ENCODE measurements around the gene PXMP2. TPM values are rescaled to one million over a fixed set of nuclear protein-coding genes. Genes with fewer than 3 reads are reported as not detected.
A peak's percentile ranks its signal among the peaks of the same experiment; 100 is the strongest.
"Not testable (repeated sequence)": the region's sequence is repeated elsewhere in the genome, so short reads cannot be mapped to it uniquely, and the experiment has no call there.

The PXMP2 gene
- polyA plus RNA-seq, 4 donors: 47.2 to 121 (median 80.8) TPM

- not testable (repeated sequence) for DNase-seq; H3K4me1 ChIP-seq (ENCODE audit: control insufficient read depth in 3 of 3, insufficient read depth in 2 of 3, low read depth in 1 of 3, low read length in 2 of 3); FAIRE-seq; H3K27me3 ChIP-seq (ENCODE audit: control insufficient read depth in 3 of 3, insufficient read depth in 3 of 3, low read length in 3 of 3); H3K9me3 ChIP-seq (ENCODE audit: control insufficient read depth in 2 of 2, insufficient read depth in 1 of 2, low read depth in 1 of 2, low read length in 1 of 2); H3K4me3 ChIP-seq (ENCODE audit: low read depth in 1 of 3, low read length in 3 of 3); H3K27ac ChIP-seq (ENCODE audit: low read depth in 1 of 3, low read length in 2 of 3)
- H3K36me3 ChIP-seq (ENCODE audit: control insufficient read depth in 3 of 3, insufficient read depth in 2 of 3, low read depth in 1 of 3, low read length in 3 of 3): peaks cover 4 to 33% (median 6%) of the 10 kb centered on the region in 3 donors
- WGBS, 3 donors: 95 to 100% (median 99%) methylated on average over 2 to 3 of the region's 3 CpGs
These were observed 4.6 kb downstream of the PXMP2 start for GRCh38 chr12:132692030-132692429.

GRCh38 chr12:132694888-132695287, 7.5 kb downstream of the PXMP2 start:
- not testable (repeated sequence) for DNase-seq; H3K27ac ChIP-seq (ENCODE audit: low read depth in 1 of 3, low read length in 2 of 3); H3K4me1 ChIP-seq (ENCODE audit: control insufficient read depth in 3 of 3, insufficient read depth in 2 of 3, low read depth in 1 of 3, low read length in 2 of 3); FAIRE-seq; H3K27me3 ChIP-seq (ENCODE audit: control insufficient read depth in 3 of 3, insufficient read depth in 3 of 3, low read length in 3 of 3); H3K9me3 ChIP-seq (ENCODE audit: control insufficient read depth in 2 of 2, insufficient read depth in 1 of 2, low read depth in 1 of 2, low read length in 1 of 2); H3K4me3 ChIP-seq (ENCODE audit: low read depth in 1 of 3, low read length in 3 of 3)
- WGBS, 3 donors: 96 to 99% (median 99%) methylated on average over 3 of the region's 3 CpGs
- H3K36me3 ChIP-seq (ENCODE audit: control insufficient read depth in 3 of 3, insufficient read depth in 2 of 3, low read depth in 1 of 3, low read length in 3 of 3): peaks cover 6 to 49% (median 10%) of the 10 kb centered on the region in 3 donors

- Histone ChIP-seq H3K4me1 (ENCODE audit: control insufficient read depth in 3 of 3, insufficient read depth in 2 of 3, low read depth in 1 of 3, low read length in 2 of 3) (no peaks in the 10 kb centered on the region), H3K4me3 (ENCODE audit: low read depth in 1 of 3, low read length in 3 of 3) (no peak overlapping the region), H3K9me3 (ENCODE audit: control insufficient read depth in 2 of 2, insufficient read depth in 1 of 2, low read depth in 1 of 2, low read length in 1 of 2) (no peaks in the 10 kb centered on the region), H3K27me3 (ENCODE audit: control insufficient read depth in 3 of 3, insufficient read depth in 3 of 3, low read length in 3 of 3) (no peaks in the 10 kb centered on the region), H3K27ac (ENCODE audit: low read depth in 1 of 3, low read length in 2 of 3) (no peak overlapping the region), H3K36me3 (ENCODE audit: control insufficient read depth in 3 of 3, insufficient read depth in 2 of 3, low read depth in 1 of 3, low read length in 3 of 3) (peaks cover 6 to 45% (median 10%) of the 10 kb centered on the region in 3 donors)
- no peak for FAIRE-seq
- 88 to 90% (median 89%) methylated on average over 12 of the region's 12 CpGs for WGBS, 3 donors
- no peak for DNase-seq
These were observed 8.0 kb downstream of the PXMP2 start for GRCh38 chr12:132695431-132695830.

- DNase-seq (no peak), FAIRE-seq (no peak)
- H3K9me3 ChIP-seq (ENCODE audit: control insufficient read depth in 2 of 2, insufficient read depth in 1 of 2, low read depth in 1 of 2, low read length in 1 of 2): no peaks in the 10 kb centered on the region
- H3K4me1 ChIP-seq (ENCODE audit: control insufficient read depth in 3 of 3, insufficient read depth in 2 of 3, low read depth in 1 of 3, low read length in 2 of 3): no peaks in the 10 kb centered on the region
- no peak overlapping the region for H3K27ac ChIP-seq (ENCODE audit: low read depth in 1 of 3, low read length in 2 of 3)
- H3K36me3 ChIP-seq (ENCODE audit: control insufficient read depth in 3 of 3, insufficient read depth in 2 of 3, low read depth in 1 of 3, low read length in 3 of 3): peaks cover 6 to 62% (median 16%) of the 10 kb centered on the region in 3 donors
- WGBS, 3 donors: 82 to 87% (median 87%) methylated on average over 5 of the region's 5 CpGs
- H3K4me3 ChIP-seq (ENCODE audit: low read depth in 1 of 3, low read length in 3 of 3): no peak overlapping the region
- no peaks in the 10 kb centered on the region for H3K27me3 ChIP-seq (ENCODE audit: control insufficient read depth in 3 of 3, insufficient read depth in 3 of 3, low read length in 3 of 3)
These were observed 11.0 kb downstream of the PXMP2 start for GRCh38 chr12:132698341-132698740.

DNA sequence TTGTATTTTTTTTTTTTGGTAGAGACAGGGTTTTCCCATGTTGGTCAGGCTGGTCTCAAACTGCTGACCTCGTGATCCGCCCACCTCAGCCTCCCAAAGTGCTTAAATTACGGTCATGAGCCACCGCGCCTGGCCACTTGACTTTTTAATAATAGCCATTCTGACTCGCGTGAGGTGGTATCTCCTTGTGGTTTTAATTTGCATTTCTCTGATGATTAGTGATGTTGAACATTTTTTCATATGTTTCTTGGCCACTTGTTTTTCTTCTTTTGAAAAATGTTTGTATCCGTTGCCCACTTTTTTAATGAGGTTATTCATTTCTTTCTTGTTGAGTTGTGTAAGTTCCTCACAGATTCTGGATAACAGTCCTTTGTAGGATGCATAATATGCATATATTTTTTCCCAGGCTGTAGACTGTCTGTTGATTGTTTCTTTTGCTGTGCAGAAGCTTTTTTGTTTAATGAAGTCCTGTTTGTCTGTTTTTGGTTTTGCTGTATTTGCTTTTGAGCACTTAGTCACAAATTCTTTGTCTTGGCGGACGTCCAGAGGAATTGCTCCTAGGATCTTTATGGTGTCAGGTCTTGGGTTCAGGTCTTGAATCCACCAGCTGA, 12.9 kb downstream of the PXMP2 start:
- no peak overlapping the region for H3K4me3 ChIP-seq (ENCODE audit: low read depth in 1 of 3, low read length in 3 of 3)
- H3K4me1 ChIP-seq (ENCODE audit: control insufficient read depth in 3 of 3, insufficient read depth in 2 of 3, low read depth in 1 of 3, low read length in 2 of 3): no peaks in the 10 kb centered on the region
- H3K27me3 ChIP-seq (ENCODE audit: control insufficient read depth in 3 of 3, insufficient read depth in 3 of 3, low read length in 3 of 3): no peaks in the 10 kb centered on the region
- H3K9me3 ChIP-seq (ENCODE audit: control insufficient read depth in 2 of 2, insufficient read depth in 1 of 2, low read depth in 1 of 2, low read length in 1 of 2): no peaks in the 10 kb centered on the region
- H3K27ac ChIP-seq (ENCODE audit: low read depth in 1 of 3, low read length in 2 of 3): no peak overlapping the region
- no peak for DNase-seq
- no peak for FAIRE-seq
- H3K36me3 ChIP-seq (ENCODE audit: control insufficient read depth in 3 of 3, insufficient read depth in 2 of 3, low read depth in 1 of 3, low read length in 3 of 3): peaks cover 6 to 64% (median 23%) of the 10 kb centered on the region in 3 donors
- WGBS, 3 donors: 86 to 91% (median 91%) methylated on average over 10 of the region's 10 CpGs

- WGBS, 3 donors: 72 to 88% (median 78%) methylated on average over 4 of the region's 4 CpGs
- no peak for DNase-seq
- Histone ChIP-seq H3K9me3 (ENCODE audit: control insufficient read depth in 2 of 2, insufficient read depth in 1 of 2, low read depth in 1 of 2, low read length in 1 of 2) (no peaks in the 10 kb centered on the region), H3K36me3 (ENCODE audit: control insufficient read depth in 3 of 3, insufficient read depth in 2 of 3, low read depth in 1 of 3, low read length in 3 of 3) (peaks cover 0 to 51% (median 21%) of the 10 kb centered on the region in 3 donors), H3K4me1 (ENCODE audit: control insufficient read depth in 3 of 3, insufficient read depth in 2 of 3, low read depth in 1 of 3, low read length in 2 of 3) (no peaks in the 10 kb centered on the region), H3K4me3 (ENCODE audit: low read depth in 1 of 3, low read length in 3 of 3) (no peak overlapping the region), H3K27me3 (ENCODE audit: control insufficient read depth in 3 of 3, insufficient read depth in 3 of 3, low read length in 3 of 3) (no peaks in the 10 kb centered on the region), H3K27ac (ENCODE audit: low read depth in 1 of 3, low read length in 2 of 3) (no peak overlapping the region)
- no peak for FAIRE-seq
These were observed 15.3 kb downstream of the PXMP2 start for GRCh38 chr12:132702640-132703039.

DNA sequence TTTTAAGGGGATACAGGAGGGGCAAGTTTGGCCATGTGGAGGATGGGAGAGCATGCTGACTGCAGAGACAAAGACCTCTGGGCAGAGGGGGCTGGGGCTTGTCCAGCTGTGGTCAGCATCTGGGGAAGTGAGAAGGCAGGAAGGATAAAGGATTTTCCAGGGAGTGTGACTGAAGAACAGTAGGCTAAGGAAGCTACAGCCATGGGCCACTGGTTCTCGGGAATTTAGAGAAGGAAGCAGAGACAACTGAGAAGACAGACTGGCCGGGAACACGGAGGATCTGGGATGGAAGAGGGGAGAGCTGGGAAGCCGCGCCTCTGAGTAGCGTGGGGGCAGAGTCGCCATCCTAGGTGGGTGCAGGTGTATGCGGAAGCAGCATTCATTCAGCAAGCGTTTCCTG, 16.3 kb downstream of the PXMP2 start:
- Histone ChIP-seq H3K9me3 (ENCODE audit: control insufficient read depth in 2 of 2, insufficient read depth in 1 of 2, low read depth in 1 of 2, low read length in 1 of 2) (no peaks in the 10 kb centered on the region), H3K4me3 (ENCODE audit: low read depth in 1 of 3, low read length in 3 of 3) (no peak overlapping the region), H3K4me1 (ENCODE audit: control insufficient read depth in 3 of 3, insufficient read depth in 2 of 3, low read depth in 1 of 3, low read length in 2 of 3) (no peaks in the 10 kb centered on the region), H3K27ac (ENCODE audit: low read depth in 1 of 3, low read length in 2 of 3) (no peak overlapping the region), H3K36me3 (ENCODE audit: control insufficient read depth in 3 of 3, insufficient read depth in 2 of 3, low read depth in 1 of 3, low read length in 3 of 3) (peaks cover 0 to 46% (median 21%) of the 10 kb centered on the region in 3 donors), H3K27me3 (ENCODE audit: control insufficient read depth in 3 of 3, insufficient read depth in 3 of 3, low read length in 3 of 3) (no peaks in the 10 kb centered on the region)
- WGBS, 3 donors: 95 to 98% (median 97%) methylated on average over 9 of the region's 9 CpGs
- FAIRE-seq: no peak
- no peak for DNase-seq

- H3K27ac ChIP-seq (ENCODE audit: low read depth in 1 of 3, low read length in 2 of 3): no peak overlapping the region
- WGBS, 3 donors: 95 to 97% (median 95%) methylated on average over 6 of the region's 6 CpGs
- peaks cover 0 to 6% (median 3%) of the 10 kb centered on the region in 3 donors for H3K4me1 ChIP-seq (ENCODE audit: control insufficient read depth in 3 of 3, insufficient read depth in 2 of 3, low read depth in 1 of 3, low read length in 2 of 3)
- FAIRE-seq (no peak), DNase-seq (no peak)
- no peaks in the 10 kb centered on the region for H3K27me3 ChIP-seq (ENCODE audit: control insufficient read depth in 3 of 3, insufficient read depth in 3 of 3, low read length in 3 of 3)
- H3K36me3 ChIP-seq (ENCODE audit: control insufficient read depth in 3 of 3, insufficient read depth in 2 of 3, low read depth in 1 of 3, low read length in 3 of 3): peaks cover 0 to 23% (median 11%) of the 10 kb centered on the region in 3 donors
- H3K9me3 ChIP-seq (ENCODE audit: control insufficient read depth in 2 of 2, insufficient read depth in 1 of 2, low read depth in 1 of 2, low read length in 1 of 2): no peaks in the 10 kb centered on the region
- no peak overlapping the region for H3K4me3 ChIP-seq (ENCODE audit: low read depth in 1 of 3, low read length in 3 of 3)
These were observed 19.9 kb downstream of the PXMP2 start for GRCh38 chr12:132707241-132707640.

DNA sequence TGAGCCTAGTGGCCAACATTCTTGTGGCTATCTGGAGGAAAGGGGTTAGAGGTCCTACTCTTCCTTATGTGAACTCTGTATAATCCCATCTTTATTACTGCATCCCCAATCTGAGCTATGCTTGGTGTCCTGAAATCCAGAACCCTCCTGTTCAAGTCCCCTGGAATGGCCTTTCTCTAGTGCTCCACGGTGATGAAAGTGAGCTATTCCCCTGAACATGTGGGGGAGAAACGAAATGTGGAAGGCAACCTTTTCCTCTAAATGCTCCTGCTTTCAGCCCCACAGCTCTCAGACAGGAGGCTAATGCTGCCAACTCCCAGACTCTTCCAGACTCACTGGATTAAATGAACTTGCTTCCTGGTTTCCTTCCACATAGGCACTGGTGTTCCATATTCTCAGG, 20.8 kb downstream of the PXMP2 start:
- no peak overlapping the region for H3K4me3 ChIP-seq (ENCODE audit: low read depth in 1 of 3, low read length in 3 of 3)
- H3K36me3 ChIP-seq (ENCODE audit: control insufficient read depth in 3 of 3, insufficient read depth in 2 of 3, low read depth in 1 of 3, low read length in 3 of 3): peaks cover 0 to 14% (median 7%) of the 10 kb centered on the region in 3 donors
- H3K27ac ChIP-seq (ENCODE audit: low read depth in 1 of 3, low read length in 2 of 3): peak overlapping the region in 1 of 3 donors; percentile 50
- peaks cover 0 to 6% (median 3%) of the 10 kb centered on the region in 3 donors for H3K4me1 ChIP-seq (ENCODE audit: control insufficient read depth in 3 of 3, insufficient read depth in 2 of 3, low read depth in 1 of 3, low read length in 2 of 3)
- no peak for FAIRE-seq
- 66 to 82% (median 78%) methylated on average over 2 of the region's 2 CpGs for whole genome bisulfite sequencing, 3 donors
- H3K9me3 ChIP-seq (ENCODE audit: control insufficient read depth in 2 of 2, insufficient read depth in 1 of 2, low read depth in 1 of 2, low read length in 1 of 2): no peaks in the 10 kb centered on the region
- no peaks in the 10 kb centered on the region for H3K27me3 ChIP-seq (ENCODE audit: control insufficient read depth in 3 of 3, insufficient read depth in 3 of 3, low read length in 3 of 3)
- DNase-seq: peak in 1 of 2 donors; percentile 20

All from small intestine (tissue), 7 donors.